K562 (cell line): ENCODE data around the gene PITPNM3. TPM values are rescaled to one million over a fixed set of nuclear protein-coding genes. Genes with fewer than 3 reads are reported as not detected.

ENCODE experiments used
- ATAC-seq: fragments of 200-7000 bp; cut with Tn5 transposase; 3 replicates; pipeline ENCODE4 v1.9.1; 2020; ENCODE audit warnings: moderate library complexity
- BruUV-seq: library from RNA; stranded (reverse); fragments of 400-500 nt; replicated peaks from 2 replicates; lab custom pipeline; 2021; lab: Mats Ljungman, UMichigan
- CTCF ChIA-PET: fragments of 300-600 bp; formaldehyde crosslinking; extraction: SDS; loops from one replicate; lab custom pipeline; 2021; ENCODE audit warnings: low intra/inter-chr PET ratio; lab: Yijun Ruan, JAX
- POLR2A ChIA-PET: fragments of 300-600, 350-650 bp; sonication (Branson Sonifier 250); formaldehyde crosslinking; extraction: SDS; loops from one replicate; lab custom pipeline; 2021; ENCODE audit warnings: antibody characterized with exemption, inconsistent platforms; lab: Yijun Ruan, JAX
- DNase-seq, 4 experiments: peaks; one replicate each; pipeline versions ENCODE4 v3.0.0 to v3.0.0-alpha.2; 2011 to 2018; ENCODE audit warnings: low spot score in 3 of 4, mixed read lengths in 3 of 4; ENCODE audit errors: extremely low read depth in 1 of 4
- FAIRE-seq: peaks from 2 replicates; lab custom pipeline; 2011; peaks lifted over from hg19 to GRCh38; lab: Jason Lieb, UNC
- H2AFZ ChIP-seq: 2 replicates; pipeline ENCODE4 v1.6.0; 2011; ENCODE audit warnings: low read depth, low read length, control low read depth, inconsistent platforms
- H3K27ac ChIP-seq: fragments of 200-600 bp; 3 replicates; pipeline ENCODE4 v1.8.0; 2011; ENCODE audit warnings: low read depth, mild to moderate bottlenecking, control low read depth, inconsistent platforms, low read length, moderate library complexity, mixed read lengths; ENCODE audit errors: extremely low read depth
- H3K27me3 ChIP-seq, 2 experiments: fragments of 300-600 bp in 1 of 2; 2 replicates in 1 of 2; 3 replicates in 1 of 2; pipeline versions ENCODE4 v1.6.0 to v1.8.0; 2011; ENCODE audit warnings: inconsistent platforms in 2 of 2, low read length in 2 of 2, mild to moderate bottlenecking in 1 of 2, mixed read lengths in 1 of 2, moderate library complexity in 1 of 2; ENCODE audit not compliant: control insufficient read depth in 2 of 2, insufficient read depth in 2 of 2
- H3K36me3 ChIP-seq: fragments of 300-600 bp; 3 replicates; pipeline ENCODE4 v1.8.0; 2011; ENCODE audit warnings: mild to moderate bottlenecking, low read length, inconsistent platforms; ENCODE audit not compliant: control insufficient read depth, insufficient read depth
- H3K4me1 ChIP-seq, 2 experiments: fragments of 200-600 bp in 1 of 2; replicated peaks in 1 of 2; 2 replicates in 1 of 2; 3 replicates in 1 of 2; pipeline versions ENCODE4 v1.5.1 to v1.8.0; 2011; ENCODE audit warnings: inconsistent platforms in 2 of 2, low read length in 2 of 2, mild to moderate bottlenecking in 1 of 2, mixed read lengths in 1 of 2, moderate library complexity in 1 of 2; ENCODE audit not compliant: control insufficient read depth in 2 of 2, insufficient read depth in 2 of 2
- H3K4me2 ChIP-seq: 2 replicates; pipeline ENCODE4 v1.6.1; 2011; ENCODE audit warnings: low read length, control low read depth, inconsistent platforms, mixed read lengths; ENCODE audit not compliant: insufficient read depth
- H3K4me3 ChIP-seq: fragments of 200-600 bp; sonication (generic), shearing (Covaris generic); 2 replicates; pipeline ENCODE4 v1.5.1; 2016; ENCODE audit warnings: control low read depth, inconsistent platforms
- H3K79me2 ChIP-seq: fragments of 200-600 bp; 3 replicates; pipeline ENCODE4 v1.8.0; 2011; ENCODE audit warnings: low read length, inconsistent platforms; ENCODE audit not compliant: control insufficient read depth, insufficient read depth
- H3K9ac ChIP-seq, 2 experiments: 2 replicates each; pipeline versions ENCODE4 v1.6.0 to v1.6.1; 2011; ENCODE audit warnings: low read depth in 2 of 2, low read length in 2 of 2, control low read depth in 1 of 2, inconsistent platforms in 1 of 2, mild to moderate bottlenecking in 1 of 2, mixed read lengths in 1 of 2; ENCODE audit not compliant: insufficient read depth in 1 of 2
- H3K9me1 ChIP-seq: one replicate; pipeline ENCODE4 v1.6.0; 2011; ENCODE audit warnings: inconsistent platforms, mild to moderate bottlenecking, low read length, moderate library complexity; ENCODE audit not compliant: control insufficient read depth, insufficient read depth
- H3K9me3 ChIP-seq: replicated peaks from 2 replicates; pipeline ENCODE4 v1.5.1; 2011; ENCODE audit warnings: low read depth, low read length, inconsistent platforms; ENCODE audit not compliant: control insufficient read depth, insufficient read depth
- H4K20me1 ChIP-seq: replicated peaks from 2 replicates; pipeline ENCODE4 v1.6.1; 2011; ENCODE audit warnings: low read length, inconsistent platforms, mixed read lengths; ENCODE audit not compliant: control insufficient read depth, insufficient read depth
- MCM5 ChIP-seq: fragments of 450-650 bp; IDR thresholded peaks from 2 replicates; pipeline ENCODE4 v1.6.1; 2016; ENCODE audit warnings: low read depth
- MXI1 ChIP-seq: IDR thresholded peaks from 2 replicates; pipeline ENCODE4 v1.6.1; 2011; ENCODE audit warnings: low read depth, mild to moderate bottlenecking, improper control_type of control experiment, low read length
- PML ChIP-seq: IDR thresholded peaks from 2 replicates; pipeline ENCODE4 v1.6.1; 2012; ENCODE audit warnings: low read length, inconsistent platforms
- PTBP1 ChIP-seq: fragments of 200-400 bp; formaldehyde crosslinking; IDR thresholded peaks from 2 replicates; pipeline ENCODE4 v1.6.1; 2017; ENCODE audit warnings: low read depth, low read length
- RNF2 ChIP-seq: sonication (generic); IDR thresholded peaks from 2 replicates; pipeline ENCODE4 v1.6.1; 2016
- STAT5A ChIP-seq: IDR thresholded peaks from 2 replicates; pipeline ENCODE4 v1.6.1; 2012; ENCODE audit warnings: low read length, inconsistent platforms, borderline replicate concordance
- ZFP30 ChIP-seq: fragments of 250-450 bp; sonication (Bioruptor Pico); IDR thresholded peaks from 2 replicates; pipeline ENCODE4 v1.8.0; 2022; ENCODE audit warnings: moderate library complexity, mild to moderate bottlenecking, inconsistent platforms, borderline replicate concordance
- ZFP36 ChIP-seq: fragments of 150-350 bp; IDR thresholded peaks from 2 replicates; pipeline ENCODE4 v1.6.1; 2018; ENCODE audit warnings: low read length, low read depth; ENCODE audit not compliant: partially characterized antibody
- ZKSCAN8 ChIP-seq: fragments of 200-800 bp; sonication (Bioruptor generic); IDR thresholded peaks from 2 replicates; pipeline ENCODE4 v1.6.1; 2016; ENCODE audit warnings: missing genetic modification characterization, missing compliant biosample characterization
- WGBS: fragments of 100-300 bp; shearing (Covaris generic); methylation state at CpG from one replicate; pipeline ENCODE4 v1.1.6; 2016; ENCODE audit warnings: low coverage, mixed read lengths; ENCODE audit not compliant: insufficient coverage; ENCODE audit errors: missing lambda C conversion rate; 5-methylcytosine and 5-hydroxymethylcytosine counted together
- in situ Hi-C: fragments of 300-500 bp; cut with MboI; formaldehyde crosslinking; loops from 4 replicates; pipeline ENCODE4 v1.15.0; 2018; ENCODE audit warnings: inconsistent platforms, mixed read lengths
- intact Hi-C: fragments of 100-400 bp; cut with micrococcal nuclease; formaldehyde crosslinking; loops from 2 replicates; pipeline ENCODE4 v1.14.2; 2022
- polyA plus RNA-seq, 8 experiments: library from polyadenylated mRNA; depleted of rRNA in 4 of 8; stranded (reverse) in 5 of 8; unstranded in 3 of 8; fragments of >200 nt; fragmentation: Nextera tagmentation in 2 of 8; fragmentation: Illumina TruSeq in 1 of 8; extraction: Ambion mirVana in 2 of 8; extraction: Trizol in 1 of 8; gene quantifications; 2 replicates each; pipeline versions ENCODE4 v1.2.1 to v1.2.3, GENCODE V29; 2011 to 2014; ENCODE audit warnings: inconsistent platforms in 1 of 8, missing spikeins in 1 of 8
- total RNA-seq, 7 experiments: library from RNA; depleted of rRNA in 6 of 7; stranded (reverse); fragments of >200 nt in 6 of 7; fragmentation: Illumina TruSeq in 2 of 7; extraction: Trizol in 2 of 7; gene quantifications; 2 replicates each; pipeline versions ENCODE4 v1.2.1 to v1.2.3, GENCODE V29; 2011 to 2021; ENCODE audit warnings: low replicate concordance in 1 of 7
- TF ChIP-seq, protein P1 (sequence below): sonication (generic); formaldehyde crosslinking; IDR thresholded peaks from 2 replicates; pipeline ENCODE4 v1.8.0; 2022; ENCODE audit warnings: missing genetic modification reagents, mild to moderate bottlenecking, moderate library complexity, borderline replicate concordance
- TF ChIP-seq, protein P2 (sequence below), 2 experiments: fragments of 200-800 bp in 1 of 2; sonication (Bioruptor generic) in 1 of 2; sonication (generic) in 1 of 2; formaldehyde crosslinking in 1 of 2; IDR thresholded peaks in 1 of 2; conservative IDR thresholded peaks in 1 of 2; 2 replicates each; pipeline versions ENCODE4 v1.5.0 to v1.6.1; 2016 to 2020; ENCODE audit warnings: missing compliant biosample characterization in 1 of 2, missing genetic modification characterization in 1 of 2, missing genetic modification reagents in 1 of 2

PITPNM3 gene
- total and polyA plus RNA-seq, 9 of the 15 experiments (the other 6 are each of a cell fraction or from before 2014, with no cell fraction given), result 0.14 to 0.38 (median 0.22) TPM; not detected in 2

GRCh38 chr17:6454495-6455320 is 101.6 kb downstream of the PITPNM3 start:
- CTCF ChIA-PET, result interaction anchor here (0.6 kb wide), 1 partner anchor 44 kb away, joined by 3 read pairs; no protein-coding TSS in a partner anchor
- H2AFZ ChIP-seq, result no peak overlapping the region

More at GRCh38 chr17:6454495-6455320, 101.6 kb downstream of the PITPNM3 start:
- H3K36me3 ChIP-seq, result no peaks in the 10 kb centered on the region
- BruUV-seq, result no TSS peak
- FAIRE-seq (no peak), DNase-seq (no peak), ATAC-seq (no peak)
- no peak overlapping the region for H3K4me3 ChIP-seq
- H3K9me3 ChIP-seq, result no peaks in the 10 kb centered on the region
- no peak overlapping the region for H3K4me2 ChIP-seq
- WGBS, result 39% methylated on average over 12 of the region's 35 CpGs
- peak overlapping the region in 1 of 2 experiments; percentile 9; a peak in 1 of 4 replicates for H3K9ac ChIP-seq
- no peaks in the 10 kb centered on the region for H3K79me2 ChIP-seq
- intact Hi-C loops (loop anchor here (10.0 kb wide), 1 partner anchor 190 kb away; the partner anchor contains the start of genes KIAA0753 and TXNDC17), in situ Hi-C loops (no loop called here)
- H3K27me3 ChIP-seq, result no peaks in the 10 kb centered on the region
- TF ChIP-seq, protein P1, sequence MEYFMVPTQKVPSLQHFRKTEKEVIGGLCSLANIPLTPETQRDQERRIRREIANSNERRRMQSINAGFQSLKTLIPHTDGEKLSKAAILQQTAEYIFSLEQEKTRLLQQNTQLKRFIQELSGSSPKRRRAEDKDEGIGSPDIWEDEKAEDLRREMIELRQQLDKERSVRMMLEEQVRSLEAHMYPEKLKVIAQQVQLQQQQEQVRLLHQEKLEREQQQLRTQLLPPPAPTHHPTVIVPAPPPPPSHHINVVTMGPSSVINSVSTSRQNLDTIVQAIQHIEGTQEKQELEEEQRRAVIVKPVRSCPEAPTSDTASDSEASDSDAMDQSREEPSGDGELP (CRISPR knock-in tag), result peak; percentile 44; the same call in 1 of the 2 replicates
- TF ChIP-seq ZKSCAN8 (CRISPR knock-in tag), result no peak
- no peak for TF ChIP-seq MXI1
- TF ChIP-seq, protein P2, sequence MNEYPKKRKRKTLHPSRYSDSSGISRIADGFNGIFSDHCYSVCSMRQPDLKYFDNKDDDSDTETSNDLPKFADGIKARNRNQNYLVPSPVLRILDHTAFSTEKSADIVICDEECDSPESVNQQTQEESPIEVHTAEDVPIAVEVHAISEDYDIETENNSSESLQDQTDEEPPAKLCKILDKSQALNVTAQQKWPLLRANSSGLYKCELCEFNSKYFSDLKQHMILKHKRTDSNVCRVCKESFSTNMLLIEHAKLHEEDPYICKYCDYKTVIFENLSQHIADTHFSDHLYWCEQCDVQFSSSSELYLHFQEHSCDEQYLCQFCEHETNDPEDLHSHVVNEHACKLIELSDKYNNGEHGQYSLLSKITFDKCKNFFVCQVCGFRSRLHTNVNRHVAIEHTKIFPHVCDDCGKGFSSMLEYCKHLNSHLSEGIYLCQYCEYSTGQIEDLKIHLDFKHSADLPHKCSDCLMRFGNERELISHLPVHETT (CRISPR knock-in tag; conservative IDR thresholded peaks at IDR 0.05 in 1 of 2, IDR thresholded peaks at IDR 0.05 in 1 of 2), result no peak
- TF ChIP-seq PTBP1, result no peak
- no peak for TF ChIP-seq PML
- no peak for TF ChIP-seq ZFP30 (CRISPR knock-in tag)
- no peak for TF ChIP-seq STAT5A
- peak; percentile 69 for TF ChIP-seq ZFP36
- TF ChIP-seq RNF2, result no peak
- TF ChIP-seq MCM5, result no peak
- H3K4me1 ChIP-seq, result peaks cover 24 to 37% of the 10 kb centered on the region in 2 experiments
- POLR2A ChIA-PET, result interaction anchor here (0.6 kb wide), 1 partner anchor 342 kb away, joined by 4 read pairs; no protein-coding TSS in a partner anchor
- H3K9me1 ChIP-seq, result no peaks in the 10 kb centered on the region
- H3K27ac ChIP-seq, result no peak overlapping the region
- H4K20me1 ChIP-seq, result no peaks in the 10 kb centered on the region
